T-helper 2 cell treated with Interferon-gamma antibody and Interleukin-4, amounts not matched to agents 5 μg/mL and 100 μg/mL, for 36 hours (primary cell): ENCODE results near the gene SEMA3A.

ENCODE experiments used
- DNase-seq: peaks from one replicate; pipeline ENCODE4 v3.0.0; 2021; ENCODE audit warnings: low spot score
- H3K27ac Mint-ChIP-seq: one replicate; pipeline ENCODE4 v1.8.0; 2021; ENCODE audit warnings: mild to moderate bottlenecking, mixed read lengths
- H3K27me3 Mint-ChIP-seq: one replicate; pipeline ENCODE4 v1.8.0; 2021; ENCODE audit warnings: low read depth, mixed read lengths
- H3K36me3 Mint-ChIP-seq: one replicate; pipeline ENCODE4 v1.8.0; 2021; ENCODE audit warnings: low read depth, mixed read lengths
- H3K4me1 Mint-ChIP-seq: one replicate; pipeline ENCODE4 v1.8.0; 2021; ENCODE audit warnings: low read depth, mixed read lengths
- H3K4me3 Mint-ChIP-seq: one replicate; pipeline ENCODE4 v1.8.0; 2022; ENCODE audit warnings: mild to moderate bottlenecking, moderate library complexity, mixed read lengths
- H3K9me3 Mint-ChIP-seq: one replicate; pipeline ENCODE4 v1.8.0; 2021; ENCODE audit warnings: mixed read lengths

SEMA3A gene

GRCh38 chr7:84188786-84189405 is 5.7 kb downstream of the SEMA3A start:
- peaks cover 9% of the 10 kb centered on the region for H3K4me1 Mint-ChIP-seq
- peaks cover 5% of the 10 kb centered on the region for H3K27me3 Mint-ChIP-seq
- H3K4me3 Mint-ChIP-seq = no peak overlapping the region
- DNase-seq = no peak
- H3K36me3 Mint-ChIP-seq = no peaks in the 10 kb centered on the region
- no peak overlapping the region for H3K27ac Mint-ChIP-seq
- no peaks in the 10 kb centered on the region for H3K9me3 Mint-ChIP-seq

- H3K27me3 Mint-ChIP-seq = peaks cover 3% of the 10 kb centered on the region
- no peak for DNase-seq
- no peak overlapping the region for H3K27ac Mint-ChIP-seq
- H3K4me3 Mint-ChIP-seq = no peak overlapping the region
- no peaks in the 10 kb centered on the region for H3K9me3 Mint-ChIP-seq
- H3K36me3 Mint-ChIP-seq = no peaks in the 10 kb centered on the region
- H3K4me1 Mint-ChIP-seq = peaks cover 9% of the 10 kb centered on the region
These were observed 6.6 kb downstream of the SEMA3A start for GRCh38 chr7:84187813-84188510.

- H3K27me3 Mint-ChIP-seq = peaks cover 3% of the 10 kb centered on the region
- H3K4me1 Mint-ChIP-seq = peaks cover 9% of the 10 kb centered on the region
- no peaks in the 10 kb centered on the region for H3K36me3 Mint-ChIP-seq
- H3K9me3 Mint-ChIP-seq = no peaks in the 10 kb centered on the region
- no peak overlapping the region for H3K27ac Mint-ChIP-seq
- no peak for DNase-seq
- no peak overlapping the region for H3K4me3 Mint-ChIP-seq
These were observed 7.3 kb downstream of the SEMA3A start for GRCh38 chr7:84187087-84187805.

GRCh38 chr7:84183741-84184140 is 10.8 kb downstream of the SEMA3A start:
- Mint-ChIP-seq H3K27me3 (no peaks in the 10 kb centered on the region), H3K27ac (no peak overlapping the region), H3K4me1 (peaks cover 9% of the 10 kb centered on the region), H3K36me3 (no peaks in the 10 kb centered on the region), H3K4me3 (no peak overlapping the region), H3K9me3 (no peaks in the 10 kb centered on the region)
- DNase-seq = no peak

GRCh38 chr7:84182301-84182700 is 12.3 kb downstream of the SEMA3A start:
- peaks cover 6% of the 10 kb centered on the region for H3K4me1 Mint-ChIP-seq
- H3K27me3 Mint-ChIP-seq = no peaks in the 10 kb centered on the region
- DNase-seq = no peak
- H3K27ac Mint-ChIP-seq = no peak overlapping the region
- H3K9me3 Mint-ChIP-seq = no peaks in the 10 kb centered on the region
- no peak overlapping the region for H3K4me3 Mint-ChIP-seq
- no peaks in the 10 kb centered on the region for H3K36me3 Mint-ChIP-seq

GRCh38 chr7:84181628-84182027 is 13.0 kb downstream of the SEMA3A start:
- no peaks in the 10 kb centered on the region for H3K4me1 Mint-ChIP-seq
- H3K27ac Mint-ChIP-seq = no peak overlapping the region
- H3K9me3 Mint-ChIP-seq = no peaks in the 10 kb centered on the region
- H3K4me3 Mint-ChIP-seq = no peak overlapping the region
- no peaks in the 10 kb centered on the region for H3K36me3 Mint-ChIP-seq
- DNase-seq = no peak
- H3K27me3 Mint-ChIP-seq = no peaks in the 10 kb centered on the region

- H3K27ac Mint-ChIP-seq = no peak overlapping the region
- no peaks in the 10 kb centered on the region for H3K4me1 Mint-ChIP-seq
- DNase-seq = no peak
- H3K4me3 Mint-ChIP-seq = no peak overlapping the region
- H3K36me3 Mint-ChIP-seq = no peaks in the 10 kb centered on the region
- no peaks in the 10 kb centered on the region for H3K27me3 Mint-ChIP-seq
- H3K9me3 Mint-ChIP-seq = no peaks in the 10 kb centered on the region
These were observed 16.7 kb downstream of the SEMA3A start for GRCh38 chr7:84177758-84178412.

GRCh38 chr7:84176716-84177115 is 17.9 kb downstream of the SEMA3A start:
- no peak for DNase-seq
- H3K27me3 Mint-ChIP-seq = no peaks in the 10 kb centered on the region
- H3K4me3 Mint-ChIP-seq = no peak overlapping the region
- no peaks in the 10 kb centered on the region for H3K36me3 Mint-ChIP-seq
- no peak overlapping the region for H3K27ac Mint-ChIP-seq
- H3K4me1 Mint-ChIP-seq = no peaks in the 10 kb centered on the region
- H3K9me3 Mint-ChIP-seq = no peaks in the 10 kb centered on the region

- Mint-ChIP-seq H3K9me3 (no peaks in the 10 kb centered on the region), H3K36me3 (no peaks in the 10 kb centered on the region), H3K27me3 (no peaks in the 10 kb centered on the region), H3K4me3 (no peak overlapping the region), H3K4me1 (no peaks in the 10 kb centered on the region), H3K27ac (no peak overlapping the region)
- no peak for DNase-seq
These were observed 19.1 kb downstream of the SEMA3A start for GRCh38 chr7:84175461-84175860.

GRCh38 chr7:84170646-84171045 is 23.9 kb downstream of the SEMA3A start:
- H3K4me1 Mint-ChIP-seq = no peaks in the 10 kb centered on the region
- no peak overlapping the region for H3K27ac Mint-ChIP-seq
- no peak for DNase-seq
- H3K36me3 Mint-ChIP-seq = no peaks in the 10 kb centered on the region
- H3K9me3 Mint-ChIP-seq = no peaks in the 10 kb centered on the region
- no peaks in the 10 kb centered on the region for H3K27me3 Mint-ChIP-seq
- H3K4me3 Mint-ChIP-seq = no peak overlapping the region

- Mint-ChIP-seq H3K4me1 (no peaks in the 10 kb centered on the region), H3K27ac (no peak overlapping the region), H3K9me3 (no peaks in the 10 kb centered on the region), H3K27me3 (no peaks in the 10 kb centered on the region), H3K36me3 (no peaks in the 10 kb centered on the region), H3K4me3 (no peak overlapping the region)
- no peak for DNase-seq
These were observed 32.0 kb downstream of the SEMA3A start for GRCh38 chr7:84162584-84162983.

GRCh38 chr7:84162125-84162524 is 32.5 kb downstream of the SEMA3A start:
- Mint-ChIP-seq H3K27ac (no peak overlapping the region), H3K4me3 (no peak overlapping the region), H3K36me3 (no peaks in the 10 kb centered on the region), H3K27me3 (no peaks in the 10 kb centered on the region), H3K4me1 (no peaks in the 10 kb centered on the region), H3K9me3 (no peaks in the 10 kb centered on the region)
- no peak for DNase-seq

- H3K36me3 Mint-ChIP-seq = no peaks in the 10 kb centered on the region
These were observed 33.2 kb downstream of the SEMA3A start for GRCh38 chr7:84161398-84161797.

GRCh38 chr7:84159435-84159834 is 35.2 kb downstream of the SEMA3A start:
- Mint-ChIP-seq H3K27me3 (no peaks in the 10 kb centered on the region), H3K9me3 (no peaks in the 10 kb centered on the region), H3K27ac (no peak overlapping the region), H3K36me3 (no peaks in the 10 kb centered on the region), H3K4me3 (no peak overlapping the region), H3K4me1 (no peaks in the 10 kb centered on the region)
- no peak for DNase-seq

More at GRCh38 chr7:84161398-84161797, 33.2 kb downstream of the SEMA3A start:
- no peaks in the 10 kb centered on the region for H3K9me3 Mint-ChIP-seq
- H3K4me3 Mint-ChIP-seq = no peak overlapping the region
- no peak for DNase-seq
- H3K27me3 Mint-ChIP-seq = no peaks in the 10 kb centered on the region
- no peak overlapping the region for H3K27ac Mint-ChIP-seq
- no peaks in the 10 kb centered on the region for H3K4me1 Mint-ChIP-seq
